ENCODE measurements around the gene HRH1. TPM values are rescaled to one million over a fixed set of nuclear protein-coding genes. Genes with fewer than 3 reads are reported as not detected.
"Not testable (repeated sequence)": the region's sequence is repeated elsewhere in the genome, so short reads cannot be mapped to it uniquely, and the experiment has no call there.

Gene HRH1
- total RNA-seq, 1 experiment from 2014 or later, result 8.7 TPM

- DNase-seq (ENCODE audit: low read depth), result no peak
Observed at GRCh38 chr3:11170052-11170770, 15.9 kb downstream of the HRH1 start.

- DNase-seq (ENCODE audit: low read depth), result no peak
Observed at GRCh38 chr3:11172096-11172690, 17.9 kb downstream of the HRH1 start.

- DNase-seq (ENCODE audit: low read depth), result peak; percentile 19
Observed at GRCh38 chr3:11173828-11174465, 19.7 kb downstream of the HRH1 start.

DNA sequence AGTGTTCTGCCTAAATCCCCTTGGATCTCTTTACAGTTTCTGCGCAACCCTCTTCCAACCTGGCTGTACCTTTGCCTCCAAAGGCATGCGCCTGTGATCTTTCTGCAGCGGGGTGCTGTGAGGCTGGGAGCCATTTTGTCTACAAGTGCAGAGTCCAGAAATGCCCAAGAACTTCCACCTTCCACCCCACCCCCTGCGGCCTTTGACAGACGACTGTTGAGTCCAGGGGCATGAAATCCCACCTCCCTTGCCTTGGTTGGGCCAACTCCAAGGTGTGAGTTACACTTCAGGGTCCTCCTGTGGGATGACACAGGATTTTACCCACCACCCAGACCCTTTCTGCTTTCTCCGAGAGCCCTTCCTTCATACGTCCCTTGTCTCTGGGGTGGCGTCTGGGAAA, 24.1 kb downstream of the HRH1 start:
- DNase-seq (ENCODE audit: low read depth), result no peak

DNA sequence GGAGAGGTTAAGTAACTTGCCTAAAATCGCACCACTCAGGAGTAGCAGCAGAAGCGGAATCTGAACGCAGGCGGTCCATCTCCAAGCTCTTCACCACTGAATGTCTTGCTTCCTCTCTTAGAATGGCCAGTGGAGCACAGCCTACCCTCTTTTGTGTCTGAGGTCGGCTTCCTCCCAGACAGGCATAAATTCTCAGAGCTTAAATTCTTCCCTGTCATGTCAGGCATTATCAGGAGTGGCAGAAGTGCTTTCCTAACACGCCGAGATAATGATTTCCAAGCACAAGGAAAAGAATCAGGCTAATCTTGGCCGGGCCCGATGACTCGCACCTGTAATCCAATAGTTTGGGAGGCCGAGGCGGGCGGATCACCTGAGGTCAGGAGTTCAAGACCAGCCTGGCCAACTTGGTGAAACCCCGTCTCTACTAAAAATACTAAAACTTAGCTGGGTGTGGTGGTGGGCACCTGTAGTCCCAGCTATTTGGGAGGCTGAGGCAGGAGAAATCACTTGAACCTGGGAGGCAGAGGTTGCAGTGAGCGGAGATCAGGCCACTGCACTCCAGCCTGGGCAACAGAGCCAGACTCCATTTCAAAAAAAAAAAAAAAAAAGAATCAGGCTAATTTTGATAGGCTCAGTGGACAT, 30.2 kb downstream of the HRH1 start:
- DNase-seq (ENCODE audit: low read depth), result not testable (repeated sequence)

GRCh38 chr3:11185144-11185543, 30.9 kb downstream of the HRH1 start:
- DNase-seq (ENCODE audit: low read depth), result no peak

DNA sequence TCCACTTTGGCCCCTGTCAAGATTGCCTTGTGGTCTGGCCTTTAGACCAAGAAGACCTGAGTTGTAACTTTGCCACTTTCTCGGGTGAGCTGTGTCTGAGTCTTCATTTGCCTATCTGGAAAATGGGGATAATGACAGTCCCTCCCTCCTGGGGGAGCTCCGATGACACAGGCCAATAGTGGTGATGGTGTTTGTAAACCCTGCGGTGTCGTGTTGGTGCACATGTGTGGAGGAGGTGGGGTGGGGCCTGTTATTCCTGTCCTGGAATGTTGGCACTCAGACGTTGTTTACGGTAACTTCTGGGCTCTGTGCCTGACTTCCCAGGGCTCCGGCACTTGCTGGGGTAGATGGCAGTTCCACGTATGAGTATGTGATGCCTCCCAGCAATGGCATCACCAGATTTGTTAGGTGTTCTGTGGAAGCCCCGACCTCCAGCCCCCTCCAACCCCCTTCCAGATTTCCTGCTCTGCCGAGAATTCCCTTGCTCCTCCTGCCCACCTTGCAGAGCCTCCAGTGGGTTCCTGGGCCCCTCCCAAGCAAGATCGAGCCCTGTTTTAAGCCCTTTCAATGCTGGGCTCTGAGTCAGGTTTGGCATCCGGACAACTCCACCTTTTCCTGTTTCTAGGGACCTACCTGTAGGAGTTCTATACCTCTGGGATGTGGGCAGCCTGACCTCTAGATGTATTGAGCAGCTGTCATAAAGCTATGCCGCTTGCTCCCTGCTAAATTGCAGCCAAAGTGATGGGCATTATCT, 31.4 kb downstream of the HRH1 start:
- peak; percentile 82 for DNase-seq (ENCODE audit: low read depth)

DNA sequence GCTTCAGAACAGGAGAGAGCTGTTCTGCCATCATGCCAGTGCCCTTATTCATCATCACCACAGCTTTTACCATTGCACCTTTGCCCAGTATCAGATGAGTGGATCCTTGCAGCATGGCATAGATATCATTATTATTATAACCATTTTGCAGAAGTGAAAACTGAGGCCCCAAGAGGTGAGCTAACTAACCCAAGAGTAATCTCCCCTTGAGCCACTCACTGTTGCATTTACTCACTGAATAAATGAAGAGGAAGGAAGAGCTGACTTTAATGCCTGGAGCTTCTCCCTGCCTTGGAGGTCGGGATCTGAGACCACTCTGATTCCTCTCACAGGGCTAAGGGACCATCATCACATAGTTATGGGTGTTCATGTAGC, 32.0 kb downstream of the HRH1 start:
- no peak for DNase-seq (ENCODE audit: low read depth)

- no peak for DNase-seq (ENCODE audit: low read depth)
Observed at GRCh38 chr3:11186771-11187191, 32.5 kb downstream of the HRH1 start.

- DNase-seq (ENCODE audit: low read depth), result no peak
Observed at GRCh38 chr3:11187681-11188080, 33.4 kb downstream of the HRH1 start.

- no peak for DNase-seq (ENCODE audit: low read depth)
Observed at GRCh38 chr3:11188231-11188630, 33.9 kb downstream of the HRH1 start.

DNA sequence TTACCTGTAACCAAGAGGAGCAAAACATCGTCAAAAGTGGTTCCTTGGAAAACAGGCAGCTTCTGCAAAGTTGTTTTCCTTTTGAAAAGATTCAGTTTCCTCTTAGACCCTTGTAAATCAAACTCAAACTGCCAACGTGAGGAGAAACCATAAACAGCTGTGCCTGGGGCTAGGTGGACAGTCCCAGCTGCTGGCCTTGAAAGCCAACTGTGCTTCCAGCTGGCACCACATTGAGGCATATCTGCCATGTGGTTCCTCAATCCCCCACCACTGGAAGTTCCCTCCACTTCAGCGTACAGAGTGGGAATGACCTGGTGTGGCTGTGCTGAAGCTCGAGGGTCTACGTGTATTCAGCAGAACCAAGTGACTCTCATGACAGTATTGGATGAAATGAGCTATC, 40.9 kb downstream of the HRH1 start:
- peak; percentile 90 for DNase-seq (ENCODE audit: low read depth)

DNA sequence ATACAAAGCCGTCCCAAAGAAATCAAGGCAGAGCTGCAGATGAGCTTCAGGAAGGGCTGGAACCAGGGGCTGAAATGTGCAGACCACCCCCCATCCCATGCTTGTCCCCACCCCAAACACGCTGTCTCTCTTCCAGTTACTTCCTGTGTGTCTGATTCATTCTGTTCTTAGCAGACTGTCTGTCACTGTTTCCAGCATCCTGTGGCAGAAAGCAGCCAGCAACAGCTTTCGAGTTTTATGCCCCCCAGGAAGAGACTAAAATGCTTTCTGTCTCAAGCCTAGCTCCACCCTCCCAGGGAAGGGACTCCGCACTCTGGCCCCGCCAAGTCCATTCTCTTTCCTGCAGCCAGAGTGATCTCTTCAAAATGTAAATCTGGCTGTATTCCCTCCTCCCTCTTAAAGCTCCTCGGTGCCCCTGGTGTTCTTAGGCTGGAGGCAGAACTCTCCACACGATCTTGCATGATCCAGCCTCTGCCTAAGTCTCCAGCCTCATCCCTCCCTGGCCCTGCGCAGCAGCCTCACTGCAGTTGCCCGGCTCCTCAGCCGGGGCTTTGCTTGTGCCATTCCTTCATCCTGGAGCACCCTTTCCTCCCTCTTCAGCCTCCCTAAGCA, 41.5 kb downstream of the HRH1 start:
- DNase-seq (ENCODE audit: low read depth), result peak; percentile 69

DNA sequence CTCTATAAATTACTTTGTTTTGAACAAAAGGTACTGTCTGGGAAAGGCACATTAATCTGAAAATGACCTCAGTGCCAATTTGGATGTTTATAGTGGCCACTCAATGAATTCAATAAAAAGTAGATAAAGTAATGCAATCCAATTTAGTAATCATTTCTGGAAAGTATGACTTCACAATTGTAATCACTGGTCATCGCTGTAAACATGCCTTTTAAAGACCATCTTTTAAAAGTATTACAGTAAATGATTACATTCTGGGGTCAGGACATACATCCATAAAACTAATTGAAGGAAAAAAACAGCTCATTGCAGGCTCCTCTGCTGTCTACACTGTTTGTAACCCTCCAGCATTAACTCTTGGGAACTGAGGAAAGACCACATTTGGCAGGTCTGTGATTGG, 43.2 kb downstream of the HRH1 start:
- DNase-seq (ENCODE audit: low read depth), result no peak

DNA sequence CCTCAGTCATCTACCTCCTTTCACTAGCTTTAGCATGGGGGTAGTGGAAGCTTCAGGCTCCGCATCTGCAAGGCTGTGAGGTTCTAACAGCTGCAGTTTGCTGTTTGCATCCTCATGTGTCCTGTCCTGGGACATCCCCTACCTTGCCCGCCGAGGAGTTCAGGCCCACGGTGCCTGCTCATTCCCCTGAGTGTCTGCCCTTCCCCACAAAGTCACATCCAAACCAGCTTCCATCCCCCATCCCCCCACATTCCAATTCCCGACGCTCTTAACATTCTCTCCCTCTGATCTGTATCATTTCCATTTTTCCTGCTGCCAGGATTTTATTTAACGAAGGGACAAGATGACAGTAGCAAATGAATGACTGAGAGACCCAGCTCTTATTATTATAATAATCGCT, 43.8 kb downstream of the HRH1 start:
- no peak for DNase-seq (ENCODE audit: low read depth)

DNA sequence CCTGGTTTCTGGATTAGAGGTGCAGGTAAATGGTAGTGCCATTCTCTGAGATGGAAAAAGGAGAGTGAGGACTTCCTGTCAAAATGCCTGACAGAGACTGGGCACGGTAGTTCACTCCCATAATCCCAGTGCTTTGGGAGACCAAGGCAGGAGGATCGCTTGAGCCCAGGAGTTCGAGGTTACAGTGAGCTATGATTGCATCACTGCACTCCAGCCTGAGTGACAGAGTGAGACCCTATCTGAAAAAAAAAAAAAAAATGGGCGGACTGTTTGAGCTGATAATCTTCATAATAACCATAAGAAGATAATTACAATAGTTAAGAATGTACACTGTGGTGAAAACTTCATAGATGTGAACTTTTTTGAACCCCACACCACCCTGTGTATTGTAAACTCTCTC, 44.2 kb downstream of the HRH1 start:
- DNase-seq (ENCODE audit: low read depth), result no peak

DNA sequence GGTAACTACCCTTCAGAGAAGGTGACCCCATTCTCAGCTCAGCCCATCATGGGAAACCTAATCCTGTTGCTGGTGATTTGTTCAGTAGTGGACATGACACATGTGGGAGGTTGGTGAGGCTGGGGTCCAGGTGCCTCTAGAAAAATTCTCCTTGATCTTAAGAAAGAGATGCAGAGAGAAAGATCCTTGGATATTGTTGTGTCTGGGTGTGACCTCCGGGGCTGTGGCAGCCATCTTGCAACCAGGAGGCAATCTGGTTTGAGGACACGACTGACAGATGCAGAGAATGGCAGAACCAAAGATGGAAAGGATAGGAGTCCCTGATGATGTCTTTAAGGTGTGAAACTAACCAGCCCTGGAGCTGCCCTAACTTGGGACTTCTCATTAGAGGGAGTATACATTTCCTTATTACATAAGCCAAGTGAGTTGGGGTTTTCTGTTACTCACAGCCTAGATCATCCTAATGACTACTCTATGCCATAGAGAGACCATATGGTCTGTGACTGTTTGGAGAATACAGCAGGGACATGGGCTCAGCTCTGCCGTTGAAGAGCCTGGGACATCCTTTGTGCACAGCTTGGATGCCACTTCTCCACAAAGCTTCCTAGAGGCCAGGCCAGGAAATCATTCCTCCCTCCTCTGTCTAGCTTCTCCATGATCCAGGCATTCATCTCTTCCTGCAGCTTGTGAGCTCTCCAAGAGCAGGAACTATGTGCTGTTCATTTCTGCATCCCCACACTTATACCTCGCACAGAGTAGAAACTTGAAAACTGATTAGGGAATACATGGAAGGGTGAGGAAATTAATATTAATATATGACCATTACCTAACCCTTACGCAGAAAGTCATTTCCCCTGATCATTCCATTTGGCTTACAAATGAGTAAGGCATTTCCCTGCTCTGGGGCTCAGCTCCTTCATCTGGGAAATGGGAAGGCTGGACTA, 45.9 kb downstream of the HRH1 start:
- DNase-seq (ENCODE audit: low read depth), result no peak

- DNase-seq (ENCODE audit: low read depth), result no peak
Observed at GRCh38 chr3:11201251-11202019, 47.1 kb downstream of the HRH1 start.

GRCh38 chr3:11203961-11204360, 49.7 kb downstream of the HRH1 start:
- no peak for DNase-seq (ENCODE audit: low read depth)
